H1 (cell line): ENCODE measurements around the gene PSKH1. TPM values are rescaled to one million over a fixed set of nuclear protein-coding genes. Genes with fewer than 3 reads are reported as not detected.

Source experiments
- CTCF ChIA-PET: fragments of 300-600 bp; sonication (Branson Sonifier 250); formaldehyde crosslinking; loops from one replicate; lab custom pipeline; 2021; ENCODE audit not compliant: partially characterized antibody; lab: Charles Lee
- POLR2A ChIA-PET: fragments of 300-600 bp; sonication (Branson Sonifier 250); formaldehyde crosslinking; loops from one replicate; lab custom pipeline; 2021; ENCODE audit warnings: inconsistent platforms; ENCODE audit not compliant: partially characterized antibody; lab: Charles Lee
- DNase-seq, 2 experiments: peaks; one replicate each; pipeline versions ENCODE4 v3.0.0 to v3.0.0-alpha.2; 2010 to 2022; ENCODE audit warnings: low spot score in 2 of 2, low read depth in 1 of 2, mixed read lengths in 1 of 2
- FAIRE-seq: peaks from 2 replicates; lab custom pipeline; 2011; peaks lifted over from hg19 to GRCh38; lab: Jason Lieb, UNC
- H2AFZ ChIP-seq: 2 replicates; pipeline ENCODE4 v1.8.1; 2012; ENCODE audit warnings: low read length, inconsistent platforms
- H2AK5ac ChIP-seq: 2 replicates; pipeline ENCODE4 v1.6.1; 2013; ENCODE audit warnings: low read depth, low read length
- H2BK120ac ChIP-seq: replicated peaks from 2 replicates; pipeline ENCODE3; 2013; ENCODE audit warnings: low read depth, low read length, inconsistent platforms
- H2BK12ac ChIP-seq: 2 replicates; pipeline ENCODE4 v1.6.1; 2013; ENCODE audit warnings: low read depth, low read length
- H2BK15ac ChIP-seq: 2 replicates; pipeline ENCODE4 v1.6.1; 2013; ENCODE audit warnings: low read length
- H2BK20ac ChIP-seq: 2 replicates; pipeline ENCODE4 v1.6.1; 2013; ENCODE audit warnings: low read length
- H2BK5ac ChIP-seq: 2 replicates; pipeline ENCODE4 v1.6.1; 2013; ENCODE audit warnings: low read depth, low read length
- H3K14ac ChIP-seq: 2 replicates; pipeline ENCODE4 v1.6.1; 2013; ENCODE audit warnings: inconsistent platforms; ENCODE audit not compliant: insufficient read length
- H3K18ac ChIP-seq: 2 replicates; pipeline ENCODE4 v1.6.1; 2013; ENCODE audit warnings: low read length; ENCODE audit errors: extremely low read depth
- H3K23ac ChIP-seq: 2 replicates; pipeline ENCODE4 v1.6.1; 2013; ENCODE audit warnings: inconsistent platforms; ENCODE audit not compliant: insufficient read length
- H3K23me2 ChIP-seq: 2 replicates; pipeline ENCODE4 v1.6.1; 2013; ENCODE audit warnings: low read depth, low read length
- H3K27ac ChIP-seq: 2 replicates; pipeline ENCODE4 v1.6.1; 2011; ENCODE audit warnings: low read depth, low read length, inconsistent platforms
- H3K27me3 ChIP-seq, 4 experiments: replicated peaks in 1 of 4; 1 replicate in 1 of 4; 2 replicates in 3 of 4; pipeline versions ENCODE4 v1.6.1 to v1.8.1; 2011 to 2013; ENCODE audit warnings: low read length in 3 of 4, mild to moderate bottlenecking in 3 of 4, inconsistent platforms in 2 of 4, mixed read lengths in 2 of 4, moderate library complexity in 1 of 4; ENCODE audit not compliant: control insufficient read depth in 3 of 4, insufficient read depth in 3 of 4; ENCODE audit errors: extremely low read depth in 1 of 4
- H3K36me3 ChIP-seq, 4 experiments: 2 replicates each; pipeline versions ENCODE4 v1.6.1 to v1.8.1; 2011 to 2013; ENCODE audit warnings: mild to moderate bottlenecking in 4 of 4, low read length in 3 of 4, moderate library complexity in 2 of 4, control low read depth in 1 of 4, inconsistent platforms in 1 of 4; ENCODE audit not compliant: insufficient read depth in 4 of 4, control insufficient read depth in 2 of 4
- H3K4ac ChIP-seq: replicated peaks from 2 replicates; pipeline ENCODE3; 2013; ENCODE audit warnings: low read length, low read depth, mixed read lengths, inconsistent platforms; ENCODE audit not compliant: insufficient read length
- H3K4me1 ChIP-seq, 4 experiments: replicated peaks in 1 of 4; 1 replicate in 1 of 4; 2 replicates in 3 of 4; pipeline versions ENCODE4 v1.6.1 to v1.8.1; 2011 to 2013; ENCODE audit warnings: low read length in 3 of 4, inconsistent platforms in 2 of 4, mixed read lengths in 1 of 4; ENCODE audit not compliant: insufficient read depth in 4 of 4, control insufficient read depth in 3 of 4
- H3K4me2 ChIP-seq, 2 experiments: 2 replicates each; pipeline versions ENCODE4 v1.6.1 to v1.8.1; 2011 to 2013; ENCODE audit warnings: low read depth in 2 of 2, low read length in 2 of 2, control low read depth in 1 of 2, inconsistent platforms in 1 of 2, mild to moderate bottlenecking in 1 of 2; ENCODE audit not compliant: insufficient read depth in 1 of 2
- H3K4me3 ChIP-seq, 4 experiments: fragments of 200-600, 300-600 bp in 1 of 4; sonication (generic), shearing (Covaris generic), sonication (Bioruptor Twin) in 1 of 4; 2 replicates each; pipeline versions ENCODE4 v1.5.1 to v1.8.1; 2011 to 2016; ENCODE audit warnings: low read length in 4 of 4, low read depth in 3 of 4, control low read depth in 2 of 4, inconsistent platforms in 2 of 4, mild to moderate bottlenecking in 2 of 4, mixed read lengths in 1 of 4, moderate library complexity in 1 of 4; ENCODE audit not compliant: insufficient read depth in 2 of 4; ENCODE audit errors: extremely low read depth in 1 of 4
- H3K56ac ChIP-seq: replicated peaks from 2 replicates; pipeline ENCODE3; 2013; ENCODE audit warnings: low read depth, mild to moderate bottlenecking, mixed read lengths, low read length, inconsistent platforms; ENCODE audit not compliant: insufficient read length
- H3K79me1 ChIP-seq: 2 replicates; pipeline ENCODE4 v1.6.1; 2013; ENCODE audit warnings: low read depth, low read length, control low read depth
- H3K79me2 ChIP-seq, 2 experiments: 2 replicates each; pipeline versions ENCODE4 v1.6.1 to v1.8.1; 2012 to 2013; ENCODE audit warnings: low read length in 2 of 2, mild to moderate bottlenecking in 2 of 2, inconsistent platforms in 1 of 2; ENCODE audit not compliant: insufficient read depth in 2 of 2, control insufficient read depth in 1 of 2
- H3K9ac ChIP-seq, 4 experiments: replicated peaks in 1 of 4; 1 replicate in 1 of 4; 2 replicates in 3 of 4; pipeline versions ENCODE4 v1.6.1 to v1.8.1; 2011 to 2013; ENCODE audit warnings: low read depth in 3 of 4, low read length in 3 of 4, control low read depth in 2 of 4, mild to moderate bottlenecking in 2 of 4, moderate library complexity in 2 of 4, inconsistent platforms in 1 of 4; ENCODE audit errors: extremely low read depth in 1 of 4
- H3K9me3 ChIP-seq, 2 experiments: 2 replicates each; pipeline versions ENCODE4 v1.6.1 to v1.8.1; 2012 to 2013; ENCODE audit warnings: mild to moderate bottlenecking in 2 of 2, moderate library complexity in 2 of 2, control low read depth in 1 of 2, inconsistent platforms in 1 of 2, low read depth in 1 of 2, low read length in 1 of 2, mixed read lengths in 1 of 2; ENCODE audit not compliant: insufficient read depth in 2 of 2
- H4K20me1 ChIP-seq, 2 experiments: replicated peaks in 1 of 2; 2 replicates each; pipeline versions ENCODE3 to v1.8.1; 2011 to 2013; ENCODE audit warnings: inconsistent platforms in 2 of 2, low read length in 2 of 2, mild to moderate bottlenecking in 1 of 2; ENCODE audit not compliant: insufficient read depth in 2 of 2, control insufficient read depth in 1 of 2
- H4K5ac ChIP-seq: 2 replicates; pipeline ENCODE4 v1.6.1; 2013; ENCODE audit warnings: low read length, low read depth, mixed read lengths, inconsistent platforms; ENCODE audit not compliant: insufficient read length
- H4K8ac ChIP-seq: 2 replicates; pipeline ENCODE4 v1.8.0; 2013; ENCODE audit warnings: mild to moderate bottlenecking, moderate library complexity, low read length, inconsistent platforms; ENCODE audit not compliant: insufficient read depth; ENCODE audit errors: extremely low read depth
- H4K91ac ChIP-seq: replicated peaks from 2 replicates; pipeline ENCODE3; 2013; ENCODE audit warnings: low read length, mixed read lengths, inconsistent platforms; ENCODE audit not compliant: insufficient read length
- BRCA1 ChIP-seq: IDR thresholded peaks from 2 replicates; pipeline ENCODE4 v1.6.1; 2012; ENCODE audit warnings: low read depth, low read length, improper control_type of control experiment
- CHD1 ChIP-seq: IDR thresholded peaks from 2 replicates; pipeline ENCODE4 v1.6.1; 2012; ENCODE audit warnings: low read depth, low read length, improper control_type of control experiment
- FOSL1 ChIP-seq: IDR thresholded peaks from 2 replicates; pipeline ENCODE4 v1.6.1; 2011; ENCODE audit warnings: mild to moderate bottlenecking, low read depth, low read length, moderate library complexity; ENCODE audit not compliant: insufficient read depth
- HDAC2 ChIP-seq, 2 experiments: fragments of 300-600 bp in 1 of 2; sonication (generic) in 1 of 2; IDR thresholded peaks; 2 replicates each; pipeline ENCODE4 v1.6.1; 2011 to 2012; ENCODE audit warnings: low read depth in 2 of 2, low read length in 2 of 2, mild to moderate bottlenecking in 2 of 2, moderate library complexity in 2 of 2, borderline replicate concordance in 1 of 2, inconsistent platforms in 1 of 2
- KDM1A ChIP-seq: fragments of 200-600, 300-600 bp; sonication (generic); IDR thresholded peaks from 2 replicates; pipeline ENCODE4 v1.7.1; 2016; ENCODE audit warnings: mild to moderate bottlenecking, low read length, borderline replicate concordance
- POLR2A ChIP-seq, 2 experiments: IDR thresholded peaks; 1 replicate in 1 of 2; 2 replicates in 1 of 2; pipeline ENCODE4 v1.6.1; 2011; ENCODE audit warnings: low read depth in 2 of 2, low read length in 2 of 2, mild to moderate bottlenecking in 2 of 2; ENCODE audit errors: control extremely low read depth in 1 of 2
- POLR2AphosphoS5 ChIP-seq: IDR thresholded peaks from 2 replicates; pipeline ENCODE4 v1.6.1; 2011; ENCODE audit warnings: low read depth, low read length
- SAP30 ChIP-seq: fragments of 300-600 bp; sonication (generic); IDR thresholded peaks from 2 replicates; pipeline ENCODE4 v1.7.1; 2012; ENCODE audit warnings: low read length, moderate library complexity, mild to moderate bottlenecking, inconsistent platforms; ENCODE audit not compliant: insufficient read depth, insufficient replicate concordance
- TBP ChIP-seq: IDR thresholded peaks from 2 replicates; pipeline ENCODE4 v1.6.1; 2011; ENCODE audit warnings: low read depth, low read length, improper control_type of control experiment
- WGBS, 2 experiments: shearing (Covaris generic) in 1 of 2; methylation state at CpG; one replicate each; pipeline versions ENCODE4 v1.1.6 to v1.1.7; 2013 to 2015; ENCODE audit warnings: low lambda C conversion rate in 2 of 2, mixed read lengths in 2 of 2, inconsistent platforms in 1 of 2, low coverage in 1 of 2, missing lambda C conversion rate in 1 of 2; ENCODE audit not compliant: insufficient replicate concordance in 2 of 2, insufficient coverage in 1 of 2, insufficient read length in 1 of 2; ENCODE audit errors: extremely low coverage in 1 of 2, missing lambda C conversion rate in 1 of 2; 5-methylcytosine and 5-hydroxymethylcytosine counted together
- polyA plus RNA-seq, 7 experiments: library from polyadenylated mRNA; depleted of rRNA in 3 of 7; stranded (reverse) in 5 of 7; unstranded in 2 of 7; fragments of >200 nt in 5 of 7; fragments of 200-250 nt in 2 of 7; gene quantifications; 1 replicate in 5 of 7; 2 replicates in 1 of 7; 4 replicates in 1 of 7; pipeline versions ENCODE4 v1.2.1 to v1.2.3, GENCODE V29; 2011 to 2013; ENCODE audit warnings: missing spikeins in 2 of 7, mixed read lengths in 2 of 7
- total RNA-seq: library from RNA; stranded (reverse); fragmentation: NEBNext Ultra II Directional; extraction: Animal tissue kit (Norgen Biotek cat#: 25700); gene quantifications from 2 replicates; pipeline ENCODE4 v1.2.1, GENCODE V29; 2021

Gene PSKH1
- total and polyA plus RNA-seq, 2 of the 8 experiments (the other 6 are each of a cell fraction or from before 2014, with no cell fraction given), result 24.8 to 51.0 TPM

- Histone ChIP-seq H3K4me2 (peak overlapping the region; percentile 83 to 95), H3K79me1 (peaks cover 13% of the 10 kb centered on the region; the same call in 1 of the 2 replicates), H3K14ac (no peak overlapping the region), H3K4me3 (peak overlapping the region; percentile 88 to 94 (median 94)), H4K91ac (peak overlapping the region; percentile 27), H4K8ac (peak overlapping the region; percentile 100), H3K9me3 (no peaks in the 10 kb centered on the region), H3K9ac (peak overlapping the region; percentile 95 to 100 (median 98)), H3K18ac (no peak overlapping the region), H2AK5ac (no peak overlapping the region), H3K23ac (no peak overlapping the region), H4K5ac (peak overlapping the region; percentile 12), H3K4ac (peak overlapping the region; percentile 78), H3K56ac (peak overlapping the region; percentile 52), H3K79me2 (peaks cover 11 to 37% of the 10 kb centered on the region in 2 experiments), H3K4me1 (peaks cover 0 to 10% (median 7%) of the 10 kb centered on the region in 4 experiments; a peak in 4 of 7 replicates), H3K23me2 (peaks cover 4% of the 10 kb centered on the region), H2BK5ac (peak overlapping the region; percentile 96), H2BK15ac (no peak overlapping the region), H4K20me1 (peaks cover 0 to 1% of the 10 kb centered on the region in 2 experiments), H3K27ac (peak overlapping the region; percentile 87), H3K36me3 (no peaks in the 10 kb centered on the region), H3K27me3 (no peaks in the 10 kb centered on the region), H2AFZ (no peak overlapping the region), H2BK120ac (no peak overlapping the region), H2BK12ac (no peak overlapping the region; the same call in 1 of the 2 replicates), H2BK20ac (no peak overlapping the region)
- POLR2A ChIA-PET, result interaction anchor here (0.9 to 2.6 kb wide), 13 partner anchors 8 to 226 kb away, joined by 3 to 25 read pairs (median 4); partner anchors contain the start of genes CTRL, EDC4, NRN1L and NUTF2
- no peak for DNase-seq
- CTCF ChIA-PET, result interaction anchor here (1.0 to 21.8 kb wide), 3 partner anchors 10 to 40 kb away, joined by 4 to 623 read pairs (median 9); partner anchors contain the start of genes CTRL, LCAT, NRN1L and PSMB10
- 38% methylated on average over 14 of the region's 14 CpGs; no CpG with 5 or more reads in 1 of the 2 experiments for WGBS, 2 experiments
- FAIRE-seq, result no peak
- TF ChIP-seq BRCA1 (no peak), TBP (peak; percentile 2; the same call in 1 of the 2 replicates), SAP30 (no peak), POLR2AphosphoS5 (no peak; the same call in 1 of the 2 replicates), FOSL1 (no peak), CHD1 (no peak), KDM1A (no peak), POLR2A (IDR thresholded peaks at IDR 0.05; ENCODE audit: control extremely low read depth in 1 of 2, low read depth in 2 of 2, low read length in 2 of 2) (peak in 1 of 2 experiments; percentile 5; a peak in 1 of 3 replicates), HDAC2 (IDR thresholded peaks at IDR 0.05; ENCODE audit: borderline replicate concordance in 1 of 2, low read depth in 2 of 2, low read length in 2 of 2) (no peak)
Observed at GRCh38 chr16:67893743-67894399, 817 bp downstream of the PSKH1 start.
